ENCODE data around the gene AP4S1.
"Not testable (repeated sequence)": the region's sequence is repeated elsewhere in the genome, so short reads cannot be mapped to it uniquely, and the experiment has no call there.

The AP4S1 gene

GRCh38 chr14:31090883-31091764 is 65.7 kb downstream of the AP4S1 start:
- DNase-seq: no peak

GRCh38 chr14:31092160-31092708 is 66.8 kb downstream of the AP4S1 start:
- DNase-seq: no peak

GRCh38 chr14:31093884-31094839 is 68.7 kb downstream of the AP4S1 start:
- not testable (repeated sequence) for DNase-seq

- DNase-seq: not testable (repeated sequence)
These were observed 70.4 kb downstream of the AP4S1 start for GRCh38 chr14:31095817-31096216.

- DNase-seq: no peak
These were observed 70.8 kb downstream of the AP4S1 start for GRCh38 chr14:31096255-31096654.

- DNase-seq: no peak
These were observed 71.6 kb downstream of the AP4S1 start for GRCh38 chr14:31097081-31097480.

- no peak for DNase-seq
These were observed 81.3 kb downstream of the AP4S1 start for GRCh38 chr14:31106768-31107167.

GRCh38 chr14:31109257-31109656 is 83.8 kb downstream of the AP4S1 start:
- no peak for DNase-seq

GRCh38 chr14:31110872-31111271 is 85.4 kb downstream of the AP4S1 start:
- DNase-seq: no peak

- DNase-seq: no peak
These were observed 88.3 kb downstream of the AP4S1 start for GRCh38 chr14:31113794-31114193.

GRCh38 chr14:31118892-31119291 is 93.4 kb downstream of the AP4S1 start:
- no peak for DNase-seq

- no peak for DNase-seq
These were observed 96.7 kb downstream of the AP4S1 start for GRCh38 chr14:31122098-31122611.

GRCh38 chr14:31122921-31123320 is 97.5 kb downstream of the AP4S1 start:
- no peak for DNase-seq

- DNase-seq: no peak
These were observed 98.7 kb downstream of the AP4S1 start for GRCh38 chr14:31124197-31124596.

- no peak for DNase-seq
These were observed 99.8 kb downstream of the AP4S1 start for GRCh38 chr14:31125231-31125630.

GRCh38 chr14:31126680-31127079 is 101.2 kb downstream of the AP4S1 start:
- DNase-seq: no peak

GRCh38 chr14:31127690-31128089 is 102.2 kb downstream of the AP4S1 start:
- no peak for DNase-seq

- no peak for DNase-seq
These were observed 103.4 kb downstream of the AP4S1 start for GRCh38 chr14:31128601-31129526.

GRCh38 chr14:31133133-31133532 is 107.7 kb downstream of the AP4S1 start:
- no peak for DNase-seq

GRCh38 chr14:31137214-31137889 is 111.9 kb downstream of the AP4S1 start:
- DNase-seq: no peak

GRCh38 chr14:31138301-31138700 is 112.9 kb downstream of the AP4S1 start:
- DNase-seq: no peak
